ENCODE data around the gene LARP6.
"Not testable (repeated sequence)": the region's sequence is repeated elsewhere in the genome, so short reads cannot be mapped to it uniquely, and the experiment has no call there.

LARP6 gene

GRCh38 chr15:70858614-70859321, 4.8 kb upstream of the LARP6 start:
- not testable (repeated sequence) for DNase-seq (ENCODE audit: low spot score)

- no peak for DNase-seq (ENCODE audit: low spot score)
These were observed 3.8 kb upstream of the LARP6 start for GRCh38 chr15:70857562-70858285.

GRCh38 chr15:70856884-70857561, 3.1 kb upstream of the LARP6 start:
- DNase-seq (ENCODE audit: low spot score), result peak; percentile 90

GRCh38 chr15:70856177-70856883, 2.4 kb upstream of the LARP6 start:
- DNase-seq (ENCODE audit: low spot score), result peak; percentile 25

- DNase-seq (ENCODE audit: low spot score), result no peak
These were observed 1.8 kb upstream of the LARP6 start for GRCh38 chr15:70855764-70856163.

GRCh38 chr15:70854666-70854976, 664 bp upstream of the LARP6 start:
- peak; percentile 27 for DNase-seq (ENCODE audit: low spot score)

GRCh38 chr15:70853318-70853972, 512 bp downstream of the LARP6 start:
- DNase-seq (ENCODE audit: low spot score), result peak; percentile 79

GRCh38 chr15:70852501-70853317, 1.2 kb downstream of the LARP6 start:
- peak; percentile 50 for DNase-seq (ENCODE audit: low spot score)

- no peak for DNase-seq (ENCODE audit: low spot score)
These were observed 2.1 kb downstream of the LARP6 start for GRCh38 chr15:70851889-70852288.

- DNase-seq (ENCODE audit: low spot score), result no peak
These were observed 8.2 kb downstream of the LARP6 start for GRCh38 chr15:70845602-70846360.

GRCh38 chr15:70837476-70837875, 16.5 kb downstream of the LARP6 start:
- DNase-seq (ENCODE audit: low spot score), result no peak

GRCh38 chr15:70835841-70836240, 18.1 kb downstream of the LARP6 start:
- no peak for DNase-seq (ENCODE audit: low spot score)

- DNase-seq (ENCODE audit: low spot score), result no peak
These were observed 18.5 kb downstream of the LARP6 start for GRCh38 chr15:70835415-70835814.

- no peak for DNase-seq (ENCODE audit: low spot score)
These were observed 19.0 kb downstream of the LARP6 start for GRCh38 chr15:70834999-70835398.

GRCh38 chr15:70833861-70834765, 19.8 kb downstream of the LARP6 start:
- DNase-seq (ENCODE audit: low spot score), result peak; percentile 67

- DNase-seq (ENCODE audit: low spot score), result no peak
These were observed 20.5 kb downstream of the LARP6 start for GRCh38 chr15:70833422-70833821.

GRCh38 chr15:70832176-70832575, 21.8 kb downstream of the LARP6 start:
- no peak for DNase-seq (ENCODE audit: low spot score)

- no peak for DNase-seq (ENCODE audit: low spot score)
These were observed 22.7 kb downstream of the LARP6 start for GRCh38 chr15:70831094-70831911.
